B cell (primary cell): ENCODE results near the gene MSANTD3.

ENCODE experiments used
- CTCF ChIP-seq: fragments of 200-600 bp; IDR thresholded peaks from one replicate; pipeline ENCODE4 v1.8.0; 2022; ENCODE audit warnings: antibody characterized with exemption, mild to moderate bottlenecking
- EZH2 ChIP-seq: IDR thresholded peaks from 2 replicates; pipeline ENCODE4 v1.6.1; 2012; ENCODE audit warnings: borderline replicate concordance, low read depth, mild to moderate bottlenecking, moderate library complexity, low read length; ENCODE audit not compliant: insufficient read depth, poor library complexity, severe bottlenecking

GRCh38 chr9:100498592-100498991 is 71.6 kb downstream of the MSANTD3 start:
- TF ChIP-seq CTCF (no peak), EZH2 (no peak)
